GM21526 (cell line): Measurements from ENCODE around the gene KYNU.
"Not testable (repeated sequence)": the region's sequence is repeated elsewhere in the genome, so short reads cannot be mapped to it uniquely, and the experiment has no call there.

ENCODE experiments used
- ATAC-seq: cut with Tn5 transposase; IDR thresholded peaks from one replicate; pipeline ENCODE4 v1.9.1; 2021; ENCODE audit warnings: moderate library complexity; ENCODE audit not compliant: unreplicated experiment, low FRiP score

Gene KYNU

DNA sequence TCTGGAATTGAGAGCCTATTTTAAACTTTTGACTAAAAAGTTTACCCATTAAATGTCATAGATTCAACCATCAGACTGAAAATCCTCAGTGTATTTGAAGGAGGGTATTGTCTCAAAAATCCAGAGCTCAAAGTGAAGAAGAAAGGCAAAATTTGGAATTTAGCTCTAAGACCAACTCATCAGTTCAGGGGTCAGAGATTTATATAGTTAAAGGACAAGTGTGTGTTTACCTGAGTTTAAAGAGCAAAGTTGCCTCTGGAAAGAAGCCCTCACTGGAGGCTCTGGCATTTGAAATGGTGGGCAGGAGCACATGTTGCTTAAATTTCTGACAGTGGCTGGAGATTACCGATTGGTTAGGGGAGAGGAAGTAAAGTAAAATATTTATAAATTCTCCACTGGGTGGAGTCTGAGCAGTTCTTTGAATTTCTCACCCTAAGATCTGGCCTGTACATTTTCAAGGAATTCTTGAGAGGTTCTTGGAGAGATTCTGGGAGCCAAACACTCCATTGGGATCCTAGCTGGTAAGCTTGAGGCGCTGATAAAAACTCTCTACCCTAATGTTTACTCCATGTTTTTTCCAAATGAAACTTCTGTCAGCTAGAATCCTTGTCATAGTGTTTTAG, at the start of gene KYNU:
Gene KYNU (plus strand): TSS at position 449 of the 623 bp plus-strand sequence. CDS start 7,704 bp downstream, outside the sequence.
- ATAC-seq = peak; percentile 59

DNA sequence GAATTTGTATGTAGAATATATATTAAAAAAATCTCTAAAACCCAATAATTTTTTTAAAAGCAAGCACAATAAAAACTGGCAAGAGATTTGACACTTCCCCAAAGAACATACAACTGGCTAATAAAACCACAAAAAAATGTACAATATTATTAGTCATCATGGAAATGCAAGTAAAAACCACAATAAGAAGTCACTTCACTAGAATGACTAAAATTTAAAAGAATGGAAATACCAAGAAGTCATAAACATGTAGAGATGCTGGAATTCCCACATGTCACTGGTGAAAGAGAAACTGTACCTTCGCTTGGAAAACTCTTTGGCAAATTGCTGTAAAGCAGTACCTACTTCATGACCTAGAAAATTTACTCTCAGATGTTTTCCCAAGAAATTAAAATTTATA, 43.4 kb upstream of the KYNU start:
- no peak for ATAC-seq

DNA sequence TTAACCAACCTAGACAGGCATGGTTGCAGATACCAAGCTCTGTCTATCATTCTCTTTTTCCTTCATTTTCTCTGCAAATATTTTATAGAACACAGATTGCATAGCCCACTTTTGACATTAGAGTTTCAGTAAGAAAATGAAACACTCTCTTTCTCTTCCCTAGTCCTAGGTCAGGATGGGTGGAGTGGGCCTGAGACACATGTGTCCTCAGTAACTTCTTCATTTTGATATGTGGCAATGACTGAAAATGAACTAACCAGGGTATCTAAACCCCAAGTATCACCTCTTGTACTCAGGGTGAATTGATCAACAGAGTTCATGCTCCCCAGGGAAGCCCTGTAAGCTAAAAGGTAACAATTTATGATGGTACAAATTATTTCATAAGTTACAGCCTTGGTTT, 37.0 kb upstream of the KYNU start:
- no peak for ATAC-seq

DNA sequence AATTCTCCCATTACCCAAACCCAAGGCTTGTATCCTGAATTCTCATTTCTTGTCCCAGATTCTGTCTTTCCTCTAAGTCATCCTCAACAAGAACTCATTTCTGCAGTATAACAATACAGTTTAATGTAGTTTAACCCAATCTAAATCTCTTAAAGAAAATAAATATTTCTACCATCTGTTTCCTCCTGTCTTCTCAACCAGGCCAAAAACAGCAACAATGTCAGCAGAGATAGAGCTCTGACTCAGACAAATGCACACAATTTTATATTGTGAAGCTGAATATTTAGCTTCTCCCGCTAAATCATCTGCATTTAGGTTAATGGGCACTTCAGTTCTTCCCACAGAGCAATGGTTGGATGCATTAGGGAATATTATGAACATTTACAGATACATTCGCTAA, 35.7 kb upstream of the KYNU start:
- no peak for ATAC-seq

DNA sequence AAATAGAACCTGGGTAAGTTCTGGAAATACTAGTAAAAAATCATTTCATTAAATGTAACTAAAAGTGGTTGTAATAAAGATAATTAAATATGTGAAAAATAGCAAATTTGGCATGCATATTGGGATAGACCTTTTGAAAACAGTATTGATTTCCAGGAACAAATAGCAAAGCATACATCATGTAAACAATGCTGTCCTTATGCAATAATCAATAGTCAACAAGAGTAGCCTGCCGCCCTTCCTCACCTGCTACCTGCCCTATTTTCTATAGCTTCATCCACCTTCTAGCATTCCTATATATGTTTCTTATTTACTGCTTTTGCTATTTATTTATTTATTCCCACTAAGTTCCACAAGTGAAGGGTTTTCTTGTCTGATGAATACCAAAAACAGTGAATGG, 35.1 kb upstream of the KYNU start:
- ATAC-seq = no peak

DNA sequence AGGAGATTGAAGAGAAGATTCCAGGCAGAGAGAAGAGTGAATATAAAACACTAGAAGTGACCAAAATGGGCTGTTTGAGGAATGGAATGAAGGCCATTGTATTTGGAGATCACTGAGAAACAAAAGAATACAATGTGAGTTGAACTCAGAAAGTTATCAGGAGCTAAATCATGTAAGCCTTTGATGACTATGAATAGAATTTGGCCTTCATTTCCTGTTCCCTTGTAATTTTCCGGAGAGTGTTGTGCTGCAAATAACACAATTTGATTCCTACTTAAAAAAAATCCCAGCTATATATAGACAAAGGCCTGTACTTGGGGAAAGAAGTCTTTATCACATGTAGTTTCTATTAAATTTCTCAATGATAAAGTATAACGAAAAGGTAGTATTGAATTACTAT, 33.7 kb upstream of the KYNU start:
- ATAC-seq = no peak

DNA sequence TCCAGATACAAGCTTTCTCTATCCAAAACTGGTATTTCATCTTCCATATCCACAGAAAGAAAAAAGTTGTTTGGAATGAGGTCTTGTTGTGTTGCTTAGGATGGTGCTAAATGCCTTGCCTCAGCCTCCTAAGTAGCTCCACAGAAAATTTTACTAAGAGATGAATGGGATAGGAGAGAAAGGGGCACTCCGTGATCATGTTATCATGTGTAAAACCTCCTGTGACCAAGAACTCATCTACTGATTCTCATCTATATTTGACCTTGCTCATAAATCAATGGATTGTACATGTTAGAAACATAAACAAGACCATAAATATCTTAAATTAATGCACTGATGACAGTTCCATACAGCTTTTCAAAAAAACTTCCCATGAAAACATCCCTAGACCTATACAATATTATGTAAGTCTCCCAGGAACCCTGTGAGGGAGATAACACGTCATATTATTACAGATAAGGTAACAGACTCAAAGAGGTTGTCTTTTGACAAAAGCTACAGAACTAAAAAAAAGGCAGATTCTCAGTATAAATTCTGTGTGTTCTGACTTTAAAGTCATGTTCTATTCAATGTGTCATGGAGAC, 29.3 kb upstream of the KYNU start:
- ATAC-seq = no peak

DNA sequence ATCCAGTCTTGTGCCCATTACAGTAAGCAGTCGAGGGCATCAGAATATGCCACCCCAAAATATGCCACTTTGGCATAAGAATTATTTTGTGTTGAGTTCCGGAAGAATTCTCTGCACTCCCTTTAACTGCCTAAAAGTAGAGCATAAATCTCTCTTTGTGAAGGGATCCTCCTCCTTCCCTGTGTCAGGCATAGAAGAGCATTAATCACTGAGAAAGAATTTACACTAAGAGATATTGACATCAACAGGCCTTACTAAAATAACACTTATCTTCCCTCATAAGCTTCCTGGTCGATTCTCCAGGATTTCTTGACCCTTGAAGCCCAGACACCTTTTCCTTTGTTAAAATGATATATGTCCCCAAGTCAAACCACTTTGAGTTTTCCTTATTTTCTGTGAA, 27.6 kb upstream of the KYNU start:
- ATAC-seq = no peak

DNA sequence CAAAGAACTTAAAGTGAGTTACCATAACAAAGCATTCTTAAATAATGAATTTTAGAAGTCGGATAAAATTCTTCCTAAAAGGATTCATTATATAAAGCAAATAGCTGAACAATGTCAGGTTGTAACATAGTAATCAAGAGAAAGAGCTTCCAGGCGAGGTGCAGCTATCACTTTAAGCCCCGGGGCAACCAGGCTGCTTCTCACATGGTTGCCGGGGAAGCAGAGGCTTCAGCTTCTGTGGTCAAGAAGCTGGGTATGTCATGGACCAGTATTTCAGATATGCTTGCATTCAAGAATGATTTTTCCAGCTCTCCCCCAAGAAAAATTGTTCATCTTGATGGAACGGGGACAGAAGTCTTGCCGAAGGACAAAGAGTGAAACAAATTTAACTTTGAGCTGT, 23.6 kb upstream of the KYNU start:
- ATAC-seq = no peak

DNA sequence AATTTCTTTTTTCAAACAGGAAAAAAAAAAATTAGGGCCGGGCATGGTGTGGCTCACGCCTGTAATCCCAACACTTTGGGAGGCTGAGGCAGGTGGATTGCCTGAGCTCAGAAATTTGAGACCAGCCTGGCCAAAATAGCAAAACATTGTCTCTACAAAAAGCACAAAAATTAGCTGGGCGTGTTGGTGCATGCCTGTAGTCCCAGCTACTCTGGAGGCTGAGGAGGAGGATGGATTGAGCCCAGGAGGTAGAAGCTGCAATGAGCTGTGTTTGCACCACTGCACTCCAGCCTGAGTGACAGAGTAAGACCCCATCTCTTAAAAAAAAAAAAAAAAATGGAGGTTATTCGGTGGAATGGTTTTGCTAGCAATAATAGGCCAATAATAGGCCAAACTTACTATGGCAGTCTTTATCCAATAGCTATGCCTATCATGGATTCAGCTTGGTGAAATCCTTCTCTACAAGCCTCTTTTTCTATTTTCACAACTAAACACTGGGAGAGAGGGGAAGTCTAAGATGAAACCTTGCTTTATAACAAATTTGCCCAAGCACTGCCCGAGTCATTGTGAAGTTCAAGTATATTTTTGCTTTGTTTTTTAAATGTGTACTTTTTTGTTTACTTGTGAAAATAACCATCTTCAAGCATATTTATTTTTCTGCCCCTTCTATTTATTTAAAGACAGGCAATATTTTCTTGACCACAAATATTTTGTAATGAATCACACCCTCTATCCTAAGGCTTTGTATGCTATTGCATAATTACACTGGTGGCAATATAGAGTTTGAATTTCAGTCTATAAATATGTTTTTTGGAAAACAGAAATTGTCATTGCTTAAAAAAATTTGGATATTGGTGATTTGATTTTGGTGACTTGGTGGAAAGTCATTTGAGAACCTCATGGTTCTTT, 20.0 kb upstream of the KYNU start:
- ATAC-seq = no peak

DNA sequence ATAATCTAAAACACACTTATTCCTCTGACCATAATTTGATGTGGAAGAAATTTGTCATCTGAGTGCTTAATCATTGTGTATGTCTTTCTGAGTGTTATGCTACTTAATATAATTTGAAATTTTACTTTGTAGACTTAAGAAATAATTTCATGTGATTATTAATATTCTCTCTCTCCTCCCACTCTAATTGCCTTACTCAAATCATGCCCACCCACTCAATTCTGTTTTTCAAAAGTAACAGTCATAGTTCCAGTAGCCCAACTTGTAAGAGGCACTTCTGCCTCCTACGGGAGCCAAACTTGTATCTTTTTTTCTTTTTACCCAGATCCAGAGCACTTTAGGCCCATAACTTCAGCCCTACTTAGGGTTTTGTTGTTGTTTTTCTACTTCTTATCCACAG, 18.5 kb upstream of the KYNU start:
- no peak for ATAC-seq

DNA sequence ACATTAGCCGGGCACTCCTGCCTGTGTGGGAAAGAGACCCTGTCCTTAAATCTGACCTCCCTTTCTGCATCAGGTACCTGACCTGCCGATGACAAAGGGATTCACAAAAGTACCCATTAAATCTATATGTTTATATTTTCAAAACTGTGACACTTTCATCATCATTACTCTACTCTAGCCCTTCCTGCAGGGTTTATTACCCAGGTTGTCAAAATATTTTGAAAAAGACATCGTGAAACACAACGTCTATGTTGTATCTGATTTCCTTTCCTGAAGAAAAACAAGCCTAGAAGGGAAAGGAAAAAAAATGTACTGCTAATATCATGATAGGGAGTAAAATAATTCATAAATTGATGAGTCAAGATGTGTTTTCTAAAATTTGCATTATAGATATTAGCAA, 15.2 kb upstream of the KYNU start:
- ATAC-seq = no peak

DNA sequence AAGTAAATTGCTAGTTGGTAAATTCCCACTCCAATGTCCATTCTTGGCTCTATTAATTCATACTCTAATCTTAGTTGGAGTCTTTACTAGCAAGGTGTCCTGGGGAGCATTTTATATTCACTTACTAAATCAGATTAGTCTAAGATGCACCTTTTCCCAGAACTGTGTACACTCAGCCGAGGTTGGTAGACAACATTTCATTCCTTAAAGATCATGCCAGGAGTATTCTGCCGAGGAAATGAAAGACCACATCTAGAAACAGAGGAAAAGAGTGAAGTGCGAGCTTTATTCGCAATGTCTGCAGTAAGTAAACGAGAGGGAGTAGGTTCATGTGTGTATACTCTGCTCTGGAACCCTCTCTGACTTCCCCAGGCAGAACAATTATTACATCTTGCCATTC, 14.6 kb upstream of the KYNU start:
- no peak for ATAC-seq

DNA sequence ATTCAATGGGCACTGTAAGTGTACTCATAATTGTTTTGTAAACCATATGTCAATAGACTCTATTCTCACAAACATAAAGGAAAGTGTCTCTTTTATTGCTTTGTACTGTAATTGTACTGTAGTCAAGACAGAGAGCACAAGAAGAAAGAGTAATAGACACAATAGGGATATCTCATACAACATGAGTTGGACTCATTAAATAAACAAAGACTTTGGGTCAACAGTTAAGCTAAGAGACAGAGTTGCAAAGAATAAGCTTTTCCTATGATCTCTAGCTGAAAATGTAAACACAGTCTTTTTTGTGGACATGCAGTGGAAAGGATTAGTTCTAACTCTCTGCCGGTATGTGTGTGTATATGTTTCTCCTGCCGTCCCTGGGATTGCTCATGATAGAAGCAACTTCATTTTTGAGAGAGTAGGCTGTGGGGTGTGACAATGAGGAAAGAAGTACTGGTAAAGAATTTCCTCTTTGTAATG, 13.9 kb upstream of the KYNU start:
- no peak for ATAC-seq

DNA sequence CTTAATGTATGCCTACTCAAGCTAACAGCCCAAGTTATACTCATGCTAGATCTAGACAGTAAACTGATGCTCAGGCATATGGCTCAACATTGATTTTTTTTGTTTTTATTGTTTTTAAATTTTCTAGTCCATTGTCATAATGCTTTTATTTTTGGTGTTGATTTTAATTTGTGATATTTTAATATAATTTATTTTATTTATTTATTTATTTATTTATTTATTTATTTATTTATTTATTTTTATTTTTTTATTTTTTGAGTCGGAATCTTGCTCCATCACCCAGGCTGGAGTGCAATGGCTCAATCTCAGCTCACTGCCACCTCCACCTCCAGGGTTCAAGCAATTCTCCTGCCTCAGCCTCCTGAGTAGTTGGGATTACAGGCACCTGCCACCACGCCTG, 12.9 kb upstream of the KYNU start:
- not testable (repeated sequence) for ATAC-seq

DNA sequence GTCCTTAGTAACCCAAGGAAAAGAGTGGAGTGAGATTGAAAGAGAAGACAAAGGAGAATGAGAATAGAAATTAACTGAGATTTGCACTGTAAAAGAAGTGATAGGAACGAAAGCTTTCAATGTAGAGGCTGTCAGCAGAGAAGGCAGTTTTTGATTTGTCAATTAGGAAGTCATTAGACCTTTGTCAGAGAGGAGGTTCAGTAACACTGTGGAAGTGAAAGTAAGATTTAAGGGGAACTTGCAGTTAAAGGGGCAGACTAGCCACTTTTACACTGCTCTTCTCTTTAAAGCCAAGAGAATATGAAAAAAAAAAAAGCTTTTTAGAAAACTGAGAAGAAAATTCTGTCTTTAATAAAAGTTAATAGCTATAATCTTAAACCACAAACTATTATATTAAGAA, 11.5 kb upstream of the KYNU start:
- peak; percentile 95 for ATAC-seq

DNA sequence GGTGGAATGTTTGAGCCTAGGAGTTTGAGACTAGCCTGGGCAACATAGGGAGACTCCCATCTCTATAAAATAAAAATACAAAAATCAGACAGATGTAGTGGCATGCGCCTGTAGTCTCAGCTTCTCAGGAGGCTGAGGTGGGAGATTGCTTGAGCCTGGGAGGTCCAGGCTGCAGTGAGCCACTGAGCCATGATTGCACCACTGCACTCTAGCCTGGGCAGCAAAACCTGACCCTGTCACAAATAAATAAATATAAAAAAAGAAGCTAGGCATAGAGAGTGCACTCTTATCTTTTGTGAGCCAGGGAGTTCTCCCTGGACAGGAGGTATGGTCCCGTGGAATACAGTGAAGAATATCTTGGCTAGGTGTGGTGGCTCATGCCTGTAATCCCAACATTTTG, 11.0 kb upstream of the KYNU start:
- ATAC-seq = peak; percentile 12

DNA sequence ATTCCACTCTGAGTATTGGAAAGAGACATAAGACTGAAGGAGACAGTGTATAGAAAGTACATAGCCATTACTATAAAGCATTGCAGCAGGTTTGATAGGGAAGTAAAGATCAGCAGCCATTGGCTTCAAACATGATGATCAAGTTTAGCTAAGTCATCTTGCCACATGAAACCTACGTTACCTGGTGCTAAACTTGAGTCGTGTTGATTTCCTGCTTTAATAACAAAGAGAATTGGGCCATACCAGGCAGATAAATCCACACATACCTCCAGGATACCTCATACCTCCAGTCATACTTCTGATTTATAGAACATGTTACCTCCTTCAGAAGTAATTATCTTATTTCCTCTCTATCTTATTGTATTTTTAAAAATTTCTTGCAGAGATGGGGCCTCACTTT, 10.3 kb upstream of the KYNU start:
- no peak for ATAC-seq

DNA sequence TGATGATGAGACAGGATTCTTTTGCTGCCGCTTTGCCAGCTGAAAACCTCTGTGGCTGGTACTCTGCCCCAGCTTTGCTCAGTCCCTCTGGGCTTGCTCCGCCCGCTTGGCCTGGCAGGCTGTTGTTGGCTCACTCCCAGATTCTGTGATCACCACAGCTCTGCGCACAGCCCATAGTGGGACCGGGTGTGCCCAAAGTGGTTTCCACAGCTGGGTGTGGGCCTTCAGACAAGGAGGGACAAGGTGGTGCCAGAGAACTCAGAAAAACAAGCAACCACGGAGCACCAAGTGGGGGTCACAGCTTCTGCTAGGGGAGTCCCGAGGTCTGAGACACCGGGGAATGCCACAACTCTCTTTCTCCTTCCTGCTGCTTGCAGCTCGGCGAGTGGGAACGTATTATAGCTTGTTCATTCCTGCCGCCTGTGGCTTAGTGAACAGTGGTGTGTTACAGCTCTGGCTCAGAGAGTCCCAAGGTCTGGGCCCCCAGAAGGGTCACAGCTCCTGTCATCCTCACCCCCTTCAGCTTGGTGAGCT, 9.2 kb upstream of the KYNU start:
- ATAC-seq = no peak

DNA sequence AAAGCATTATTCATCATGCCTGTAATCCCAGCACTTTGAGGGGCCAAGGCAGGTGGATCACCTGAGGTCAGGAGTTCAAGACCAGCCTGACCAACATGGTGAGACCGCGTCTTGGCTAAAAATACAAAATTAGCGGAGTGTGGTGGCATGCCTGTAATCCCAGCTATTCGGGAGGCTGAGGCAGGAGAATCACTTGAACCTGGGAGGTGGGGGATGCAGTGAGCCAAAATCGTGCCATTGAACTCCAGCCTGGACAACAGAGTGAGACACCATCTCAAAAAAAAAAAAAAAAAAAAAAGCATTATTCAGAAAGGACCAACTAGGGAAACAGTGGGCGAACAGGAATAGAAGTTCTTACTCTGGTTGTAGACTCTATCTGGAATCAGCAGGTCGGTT, 8.4 kb upstream of the KYNU start:
- not testable (repeated sequence) for ATAC-seq

DNA sequence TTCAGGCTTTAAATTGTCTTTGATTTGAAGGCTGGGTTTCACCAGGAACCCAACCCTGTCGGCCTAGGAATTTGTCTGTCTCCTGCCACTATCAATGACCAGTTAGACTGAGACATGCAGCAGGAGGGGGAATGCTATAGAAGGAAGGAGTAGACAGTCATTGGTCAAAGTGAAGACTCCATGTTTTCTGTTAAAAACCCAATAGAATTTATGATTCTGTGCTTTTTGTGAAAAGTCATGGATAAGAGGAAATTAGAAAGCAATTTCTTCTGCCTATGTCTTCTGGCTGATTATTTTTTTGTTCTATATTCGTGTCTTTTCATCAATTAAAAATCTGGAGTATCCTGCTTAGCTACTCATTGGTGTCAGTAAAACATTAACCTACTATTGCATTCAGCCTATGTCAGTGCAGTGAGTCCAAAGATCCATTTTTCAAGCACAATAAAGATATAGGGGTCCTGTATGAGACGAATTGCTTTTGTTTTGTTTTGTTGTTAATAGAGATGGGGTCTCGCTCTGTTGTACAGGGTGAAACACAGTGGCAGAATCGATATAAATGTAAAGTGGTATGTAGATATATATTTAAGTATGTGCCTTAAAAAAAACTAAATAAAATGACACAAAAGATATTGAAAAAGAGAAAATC, 7.9 kb upstream of the KYNU start:
- no peak for ATAC-seq
